ENCODE results near the gene ALOX15. TPM values are rescaled to one million over a fixed set of nuclear protein-coding genes. Genes with fewer than 3 reads are reported as not detected.

The ALOX15 gene
- total RNA-seq, 1 experiment from 2014 or later = 0.31 TPM

- H3K14ac ChIP-seq (ENCODE audit: insufficient read depth, low read length) = no peak overlapping the region
- H2BK5ac ChIP-seq (ENCODE audit: insufficient read length, low read length) = no peak overlapping the region
- no peak overlapping the region for H3K4me3 Mint-ChIP-seq
- no peak overlapping the region for H3K23ac ChIP-seq (ENCODE audit: insufficient read length, low read depth, low read length)
- H4K8ac ChIP-seq (replicated peaks; ENCODE audit: insufficient read length, low read depth, low read length) = no peak overlapping the region
- no peak for DNase-seq
- H2BK120ac ChIP-seq (ENCODE audit: low read depth, low read length, poor library complexity, severe bottlenecking) = no peak overlapping the region
- H3T11ph ChIP-seq (ENCODE audit: low read length) = no peak overlapping the region
- H3K79me2 ChIP-seq (ENCODE audit: insufficient read depth, low read length) = no peaks in the 10 kb centered on the region
- H3K27me3 Mint-ChIP-seq (ENCODE audit: low read depth) = no peaks in the 10 kb centered on the region
- no peak overlapping the region for H3K4me2 ChIP-seq (ENCODE audit: insufficient read depth, insufficient read length, low read length)
- no peaks in the 10 kb centered on the region for H3K23me2 ChIP-seq (ENCODE audit: insufficient read length, low read depth, low read length, poor library complexity, severe bottlenecking)
- H2BK20ac ChIP-seq (ENCODE audit: low read depth, low read length, poor library complexity, severe bottlenecking) = no peak overlapping the region
- H3K9me3 ChIP-seq (ENCODE audit: control insufficient read depth, low read depth, low read length) = no peaks in the 10 kb centered on the region
- WGBS (ENCODE audit: extremely low coverage, insufficient read length, low lambda C conversion rate) = no CpG with 5 or more reads among the region's 7 CpGs
- no peaks in the 10 kb centered on the region for H3K4me1 Mint-ChIP-seq
- no peak overlapping the region for H3K4ac ChIP-seq (ENCODE audit: low read depth, low read length)
- no peak overlapping the region for H4K5ac ChIP-seq (ENCODE audit: insufficient read length, low read depth, low read length)
- no peaks in the 10 kb centered on the region for H3K27me3 ChIP-seq (ENCODE audit: insufficient read depth, low read length)
- TF ChIP-seq CTCF (conservative IDR thresholded peaks at IDR 0.05) = no peak
- H4K91ac ChIP-seq (ENCODE audit: insufficient read length, low read depth, low read length) = no peak overlapping the region
- no peak overlapping the region for H2AFZ ChIP-seq (ENCODE audit: low read length)
- H3K4me1 ChIP-seq (ENCODE audit: insufficient read depth, low read length) = no peaks in the 10 kb centered on the region
- no peak overlapping the region for H2BK12ac ChIP-seq (ENCODE audit: insufficient read length, low read depth, low read length)
- H3K9me3 Mint-ChIP-seq = no peaks in the 10 kb centered on the region
- no peak overlapping the region for H3K27ac ChIP-seq (ENCODE audit: insufficient read length, low read depth, low read length)
- no peak overlapping the region for H3K56ac ChIP-seq (ENCODE audit: insufficient read length, low read depth, low read length)
- H2AK5ac ChIP-seq (ENCODE audit: insufficient read length, low read length) = no peak overlapping the region
- no peak overlapping the region for H3K9ac ChIP-seq (ENCODE audit: extremely low read depth, insufficient read length, low read length)
- no peak overlapping the region for H3K18ac ChIP-seq (ENCODE audit: insufficient read length, low read depth, low read length)
- peaks cover 56 to 95% (median 94%) of the 10 kb centered on the region in 3 experiments; a peak in 6 of 7 replicates for H3K36me3 Mint-ChIP-seq (ENCODE audit: insufficient read depth in 1 of 3, low read depth in 3 of 3)
- H3K79me1 ChIP-seq (ENCODE audit: insufficient read depth, low read depth, low read length, poor library complexity, severe bottlenecking) = no peaks in the 10 kb centered on the region
- no peak overlapping the region for H3K27ac Mint-ChIP-seq
- no peaks in the 10 kb centered on the region for H4K20me1 ChIP-seq (ENCODE audit: control insufficient read depth, insufficient read depth, insufficient read length)
- no peak overlapping the region; the same call in 1 of the 2 replicates for H2BK15ac ChIP-seq (ENCODE audit: low read depth, low read length)
Observed at GRCh38 chr17:4676791-4677190, 35.3 kb upstream of the ALOX15 start.
